ENCODE measurements around the gene HS6ST2.

- TF ChIP-seq EZH2 (IDR thresholded peaks at IDR 0.05) (no peak), POLR2AphosphoS5 (IDR thresholded peaks at IDR 0.05; ENCODE audit: borderline replicate concordance, low read depth, low read length) (no peak), FOXP2 (optimal IDR thresholded peaks at IDR 0.05; ENCODE audit: control extremely low read depth, extremely low read length, insufficient read depth) (no peak)
These were observed 215.3 kb downstream of the HS6ST2 start for GRCh38 chrX:132743086-132743485.

Data from SK-N-MC (cell line).